Motor neuron (in vitro differentiated cells): ENCODE results near the gene KIR3DL2. TPM values are rescaled to one million over a fixed set of nuclear protein-coding genes. Genes with fewer than 3 reads are reported as not detected.
"Not testable (repeated sequence)": the region's sequence is repeated elsewhere in the genome, so short reads cannot be mapped to it uniquely, and the experiment has no call there.

ENCODE experiments used
- ATAC-seq, 8 experiments: fragments of 200-7000 bp; cut with Tn5 transposase; replicated peaks in 6 of 8; 2 replicates each; pipeline ENCODE4 v1.8.0; 2021; ENCODE audit warnings: mild to moderate bottlenecking in 8 of 8, moderate library complexity in 8 of 8
- H3K27ac ChIP-seq, 2 donors: fragments of 250-450 bp; sonication (Bioruptor Pico); 2 replicates each; pipeline ENCODE4 v1.9.0; 2021; ENCODE audit warnings: antibody characterized with exemption in 2 of 2, mild to moderate bottlenecking in 2 of 2, moderate library complexity in 1 of 2
- H3K4me1 ChIP-seq, 2 donors: fragments of 250-450 bp; sonication (Bioruptor Pico); replicated peaks in 1 of 2; 2 replicates each; pipeline ENCODE4 v1.6.1; 2021; ENCODE audit warnings: antibody characterized with exemption in 2 of 2, mild to moderate bottlenecking in 2 of 2, moderate library complexity in 1 of 2
- H3K4me3 ChIP-seq, 5 donors: fragments of 250-450 bp; sonication (Bioruptor Pico); 2 replicates each; pipeline ENCODE4 v1.9.0; 2021; ENCODE audit warnings: antibody characterized with exemption in 5 of 5, mild to moderate bottlenecking in 5 of 5, moderate library complexity in 4 of 5
- WGBS, 10 experiments: fragments of 450-650 bp; shearing (Covaris generic); methylation state at CpG; one replicate each; pipeline ENCODE4 v1.0.0; 2022; 5-methylcytosine and 5-hydroxymethylcytosine counted together
- in situ Hi-C, 9 experiments: fragments of 400-800 bp; cut with MboI; loops; one replicate each; pipeline ENCODE4 v1.15.0; 2021; ENCODE audit warnings: low sequenced_read_pairs in 9 of 9, low pct_unique_long_range_greater_than_20kb in 2 of 9; ENCODE audit not compliant: unreplicated experiment in 9 of 9
- total RNA-seq, 8 experiments: library from RNA; unstranded; fragments of 300-600 nt; gene quantifications; 2 replicates each; pipeline versions ENCODE4 v1.2.3 to v1.2.4, GENCODE V29; 2022

The KIR3DL2 gene
- under 1 TPM in 3 of 8 experiments, not detected in 5; 0.17 to 0.43 (median 0.25) TPM for total RNA-seq

GRCh38 chr19:54850061-54850640 lies at the start of gene KIR3DL2:
TSS of gene KIR3DL2 (plus strand) at chr19:54850443. CDS start at chr19:54850476, 33 bp downstream.
- WGBS, 10 experiments: 0 to 80% (median 54%) methylated on average over 1 to 6 of the region's 16 CpGs; no CpG with 5 or more reads in 5 of the 10 experiments
- in situ Hi-C loops, H3K4me3 ChIP-seq, ATAC-seq, H3K4me1 ChIP-seq, H3K27ac ChIP-seq: not testable (repeated sequence)

GRCh38 chr19:54803410-54803809 lies 46.8 kb upstream of the KIR3DL2 start, which contains the start of gene KIR2DL4:
TSS of gene KIR2DL4 (plus strand) at chr19:54803610. CDS start at chr19:54803652, 42 bp downstream.
- WGBS, 10 experiments: 35 to 100% (median 49%) methylated on average over 1 to 9 of the region's 10 CpGs; no CpG with 5 or more reads in 2 of the 10 experiments
- no peak for ATAC-seq
- no peak within 1 kb of the TSS for H3K27ac ChIP-seq
- in situ Hi-C loops: no loop called here
- H3K4me3 ChIP-seq: no peak within 1 kb of the TSS
- no peaks in the 10 kb centered on the region for H3K4me1 ChIP-seq

DNA sequence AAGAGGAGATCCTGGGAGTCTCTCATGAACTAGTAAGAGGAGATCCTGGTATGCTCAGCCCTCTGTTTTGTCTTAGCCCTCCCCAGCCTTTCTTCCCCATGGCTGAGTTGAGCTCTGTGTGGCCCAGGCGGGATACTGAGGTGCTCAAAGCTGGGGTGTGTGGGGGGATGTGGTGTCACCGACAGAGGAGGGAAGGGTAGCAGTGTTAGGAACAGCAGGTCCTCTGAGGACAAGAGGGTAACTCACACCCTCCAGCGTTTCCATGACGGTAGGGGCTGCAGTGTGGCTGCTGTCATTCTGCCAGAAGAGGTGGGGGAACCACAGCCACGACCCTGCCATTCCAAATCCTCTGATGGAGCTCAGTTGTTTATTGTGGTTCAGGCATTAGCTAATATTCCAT lies 46.1 kb upstream of the KIR3DL2 start:
- Histone ChIP-seq H3K4me3 (no peak overlapping the region), H3K4me1 (no peaks in the 10 kb centered on the region), H3K27ac (no peak overlapping the region)
- WGBS, 10 experiments: 0 to 80% (median 3%) methylated on average over 1 to 3 of the region's 5 CpGs; no CpG with 5 or more reads in 6 of the 10 experiments
- no peak for ATAC-seq
- in situ Hi-C loops: no loop called here

DNA sequence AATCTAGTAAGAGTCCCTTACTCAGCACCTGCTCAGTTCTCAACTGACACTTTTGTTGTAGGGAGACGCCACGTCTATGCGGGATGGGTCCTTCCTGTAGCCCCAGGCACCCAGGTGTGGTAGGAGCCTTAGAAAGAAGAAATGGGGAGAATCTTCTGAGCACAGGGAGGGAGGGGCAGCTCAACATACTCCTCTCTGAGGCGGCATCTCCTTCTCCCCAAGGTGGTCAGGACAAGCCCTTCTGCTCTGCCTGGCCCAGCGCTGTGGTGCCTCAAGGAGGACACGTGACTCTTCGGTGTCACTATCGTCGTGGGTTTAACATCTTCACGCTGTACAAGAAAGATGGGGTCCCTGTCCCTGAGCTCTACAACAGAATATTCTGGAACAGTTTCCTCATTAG lies 45.7 kb upstream of the KIR3DL2 start:
- H3K4me3 ChIP-seq: no peak overlapping the region
- H3K27ac ChIP-seq: no peak overlapping the region
- in situ Hi-C loops: no loop called here
- no peak for ATAC-seq
- no peaks in the 10 kb centered on the region for H3K4me1 ChIP-seq
- WGBS, 10 experiments: 40 to 71% (median 60%) methylated on average over 1 to 5 of the region's 10 CpGs; no CpG with 5 or more reads in 6 of the 10 experiments

DNA sequence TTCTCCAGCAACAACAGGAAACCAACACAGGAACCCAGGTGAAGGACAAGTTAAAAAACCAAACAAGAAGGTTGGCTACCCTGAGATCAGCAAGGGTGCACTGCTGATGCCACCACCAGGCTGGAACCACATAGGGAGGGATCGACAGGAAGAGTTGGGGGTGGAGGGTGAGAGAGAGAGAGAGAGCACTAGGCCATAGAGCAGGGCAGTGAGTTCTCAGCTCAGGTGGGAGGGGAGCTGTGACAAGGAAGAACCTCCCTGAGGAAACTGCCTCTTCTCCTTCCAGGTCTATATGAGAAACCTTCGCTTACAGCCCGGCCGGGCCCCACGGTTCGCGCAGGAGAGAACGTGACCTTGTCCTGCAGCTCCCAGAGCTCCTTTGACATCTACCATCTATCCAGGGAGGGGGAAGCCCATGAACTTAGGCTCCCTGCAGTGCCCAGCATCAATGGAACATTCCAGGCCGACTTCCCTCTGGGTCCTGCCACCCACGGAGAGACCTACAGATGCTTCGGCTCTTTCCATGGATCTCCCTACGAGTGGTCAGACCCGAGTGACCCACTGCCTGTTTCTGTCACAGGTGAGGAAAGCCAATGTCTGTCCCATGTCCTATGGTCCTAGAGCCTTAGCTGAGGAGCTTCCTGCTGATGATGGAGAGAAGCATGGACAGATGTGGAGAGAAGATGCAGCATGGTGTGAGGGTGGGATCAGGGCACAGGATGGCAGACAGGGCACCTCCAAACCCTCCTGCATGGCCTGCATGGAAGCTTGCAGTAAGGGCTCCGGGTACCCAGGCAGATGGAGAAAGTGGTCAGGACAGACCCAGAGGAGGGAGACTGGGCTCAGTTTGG lies 44.4 kb upstream of the KIR3DL2 start:
- 0 to 92% (median 19%) methylated on average over 1 to 6 of the region's 14 CpGs; no CpG with 5 or more reads in 2 of the 10 experiments for WGBS, 10 experiments
- in situ Hi-C loops: no loop called here
- Histone ChIP-seq H3K27ac (no peak overlapping the region), H3K4me3 (no peak overlapping the region), H3K4me1 (no peaks in the 10 kb centered on the region)
- no peak for ATAC-seq

DNA sequence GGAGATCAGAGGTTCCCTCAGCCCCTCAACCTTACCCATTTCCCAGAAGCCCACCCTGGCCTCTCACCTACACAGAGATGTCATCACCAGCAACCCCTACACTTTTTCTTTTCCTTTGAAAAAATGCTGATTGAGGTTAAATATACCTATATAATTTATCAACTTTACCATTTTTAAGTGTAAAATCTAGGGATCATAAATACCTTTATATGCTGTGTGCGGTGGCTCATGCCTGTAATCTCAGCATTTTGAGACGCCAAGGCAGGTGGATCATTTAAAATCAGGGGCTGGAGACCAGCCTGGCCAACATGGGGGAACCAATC lies 43.8 kb upstream of the KIR3DL2 start:
- no peaks in the 10 kb centered on the region for H3K4me1 ChIP-seq
- 0 to 100% (median 31%) methylated on average over 1 to 2 of the region's 2 CpGs; no CpG with 5 or more reads in 4 of the 10 experiments for WGBS, 10 experiments
- in situ Hi-C loops: no loop called here
- no peak overlapping the region for H3K4me3 ChIP-seq
- no peak overlapping the region for H3K27ac ChIP-seq
- ATAC-seq: no peak

GRCh38 chr19:54814571-54814970 lies 35.7 kb upstream of the KIR3DL2 start:
- in situ Hi-C loops, H3K27ac ChIP-seq: not testable (repeated sequence)
- WGBS, 10 experiments: 0 to 38% (median 11%) methylated on average over 1 to 3 of the region's 3 CpGs; no CpG with 5 or more reads in 4 of the 10 experiments

GRCh38 chr19:54816251-54816650 lies 34.0 kb upstream of the KIR3DL2 start, which contains the start of gene KIR3DL1:
TSS of gene KIR3DL1 (plus strand) at chr19:54816468.
- H3K4me1 ChIP-seq, H3K4me3 ChIP-seq, H3K27ac ChIP-seq, in situ Hi-C loops, ATAC-seq: not testable (repeated sequence)
- WGBS, 10 experiments: no CpG with 5 or more reads among the region's 17 CpGs

More at GRCh38 chr19:54814571-54814970, 35.7 kb upstream of the KIR3DL2 start:
- ATAC-seq, H3K4me1 ChIP-seq, H3K4me3 ChIP-seq: not testable (repeated sequence)

- 6 to 48% (median 17%) methylated on average over 2 to 8 of the region's 15 CpGs; no CpG with 5 or more reads in 5 of the 10 experiments for WGBS, 10 experiments
- in situ Hi-C loops: no loop called here
- ATAC-seq: no peak
- Histone ChIP-seq H3K4me1 (no peaks in the 10 kb centered on the region), H3K4me3 (no peak overlapping the region), H3K27ac (no peak overlapping the region)
Observed at GRCh38 chr19:54817670-54818536, 32.3 kb upstream of the KIR3DL2 start.

- H3K4me1 ChIP-seq, H3K27ac ChIP-seq, in situ Hi-C loops, H3K4me3 ChIP-seq, ATAC-seq: not testable (repeated sequence)
- 20% methylated on average over 1 of the region's 4 CpGs; no CpG with 5 or more reads in 9 of the 10 experiments for WGBS, 10 experiments
Observed at GRCh38 chr19:54824416-54824815, 25.8 kb upstream of the KIR3DL2 start.

DNA sequence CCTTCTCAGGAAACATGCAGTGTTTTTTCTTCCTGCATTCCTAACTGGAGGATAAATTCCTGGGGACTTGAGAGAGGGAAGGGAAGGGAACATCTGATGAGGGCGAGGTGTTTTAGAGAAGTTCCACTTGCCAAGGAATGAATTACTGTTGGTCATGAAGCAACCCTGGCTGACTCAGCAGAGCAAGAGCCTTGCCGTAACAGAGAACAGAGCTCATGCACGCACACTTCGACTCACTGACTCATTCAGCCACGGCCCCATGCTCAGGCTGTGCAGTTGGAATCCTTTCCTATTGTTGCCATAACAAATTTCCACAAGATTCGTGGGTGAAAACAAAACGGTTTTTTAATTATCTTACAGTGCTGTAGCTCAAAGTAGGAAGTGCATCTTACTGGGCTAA lies 24.9 kb upstream of the KIR3DL2 start:
- WGBS, 10 experiments: 17 to 41% methylated on average over 4 to 7 of the region's 7 CpGs; no CpG with 5 or more reads in 8 of the 10 experiments
- H3K4me3 ChIP-seq, H3K4me1 ChIP-seq, in situ Hi-C loops, H3K27ac ChIP-seq, ATAC-seq: not testable (repeated sequence)

- ATAC-seq, H3K27ac ChIP-seq, H3K4me3 ChIP-seq, H3K4me1 ChIP-seq, in situ Hi-C loops: not testable (repeated sequence)
- 0 to 80% (median 24%) methylated on average over 1 to 5 of the region's 8 CpGs; no CpG with 5 or more reads in 3 of the 10 experiments for WGBS, 10 experiments
Observed at GRCh38 chr19:54828064-54828463, 22.2 kb upstream of the KIR3DL2 start.
